HFF-Myc (cell line): Measurements from ENCODE around the gene SHCBP1L.

Experiments
- DNase-seq: peaks from one replicate; pipeline ENCODE4 v3.0.0-alpha.2; 2011; ENCODE audit warnings: low read depth; ENCODE audit errors: extremely low read depth
- H3K4me3 ChIP-seq: replicated peaks from 2 replicates; pipeline ENCODE4 v1.5.1; 2011; ENCODE audit warnings: low read depth, mild to moderate bottlenecking, control low read depth, low read length
- TF ChIP-seq, protein P1 (sequence below): IDR thresholded peaks from 2 replicates; pipeline ENCODE4 v1.5.1; 2012; ENCODE audit warnings: mild to moderate bottlenecking, low read depth, low read length, control low read depth; ENCODE audit errors: missing control alignments

Gene SHCBP1L

DNA sequence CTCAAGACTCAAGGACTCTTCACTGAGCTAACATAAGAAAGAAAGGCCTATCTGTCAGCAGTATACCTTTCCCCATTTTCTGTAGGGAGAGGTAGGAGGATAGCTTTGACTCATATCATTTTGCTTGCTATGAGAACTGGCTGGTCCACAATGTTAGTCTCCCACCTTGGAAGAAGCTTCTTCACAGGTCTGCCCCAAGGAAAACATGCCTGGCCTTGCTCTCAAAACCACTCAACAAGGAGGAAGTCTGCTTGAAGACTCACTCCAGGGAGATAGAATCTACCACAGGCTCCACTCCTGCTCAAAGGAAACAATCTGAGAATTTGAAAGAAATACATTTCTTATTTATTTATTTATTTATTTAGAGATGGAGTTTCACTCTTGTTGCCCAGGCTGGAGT, 40.8 kb upstream of the SHCBP1L start:
- no peak overlapping the region for H3K4me3 ChIP-seq
- TF ChIP-seq, protein P1, sequence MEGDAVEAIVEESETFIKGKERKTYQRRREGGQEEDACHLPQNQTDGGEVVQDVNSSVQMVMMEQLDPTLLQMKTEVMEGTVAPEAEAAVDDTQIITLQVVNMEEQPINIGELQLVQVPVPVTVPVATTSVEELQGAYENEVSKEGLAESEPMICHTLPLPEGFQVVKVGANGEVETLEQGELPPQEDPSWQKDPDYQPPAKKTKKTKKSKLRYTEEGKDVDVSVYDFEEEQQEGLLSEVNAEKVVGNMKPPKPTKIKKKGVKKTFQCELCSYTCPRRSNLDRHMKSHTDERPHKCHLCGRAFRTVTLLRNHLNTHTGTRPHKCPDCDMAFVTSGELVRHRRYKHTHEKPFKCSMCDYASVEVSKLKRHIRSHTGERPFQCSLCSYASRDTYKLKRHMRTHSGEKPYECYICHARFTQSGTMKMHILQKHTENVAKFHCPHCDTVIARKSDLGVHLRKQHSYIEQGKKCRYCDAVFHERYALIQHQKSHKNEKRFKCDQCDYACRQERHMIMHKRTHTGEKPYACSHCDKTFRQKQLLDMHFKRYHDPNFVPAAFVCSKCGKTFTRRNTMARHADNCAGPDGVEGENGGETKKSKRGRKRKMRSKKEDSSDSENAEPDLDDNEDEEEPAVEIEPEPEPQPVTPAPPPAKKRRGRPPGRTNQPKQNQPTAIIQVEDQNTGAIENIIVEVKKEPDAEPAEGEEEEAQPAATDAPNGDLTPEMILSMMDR: no peak
- DNase-seq: no peak

DNA sequence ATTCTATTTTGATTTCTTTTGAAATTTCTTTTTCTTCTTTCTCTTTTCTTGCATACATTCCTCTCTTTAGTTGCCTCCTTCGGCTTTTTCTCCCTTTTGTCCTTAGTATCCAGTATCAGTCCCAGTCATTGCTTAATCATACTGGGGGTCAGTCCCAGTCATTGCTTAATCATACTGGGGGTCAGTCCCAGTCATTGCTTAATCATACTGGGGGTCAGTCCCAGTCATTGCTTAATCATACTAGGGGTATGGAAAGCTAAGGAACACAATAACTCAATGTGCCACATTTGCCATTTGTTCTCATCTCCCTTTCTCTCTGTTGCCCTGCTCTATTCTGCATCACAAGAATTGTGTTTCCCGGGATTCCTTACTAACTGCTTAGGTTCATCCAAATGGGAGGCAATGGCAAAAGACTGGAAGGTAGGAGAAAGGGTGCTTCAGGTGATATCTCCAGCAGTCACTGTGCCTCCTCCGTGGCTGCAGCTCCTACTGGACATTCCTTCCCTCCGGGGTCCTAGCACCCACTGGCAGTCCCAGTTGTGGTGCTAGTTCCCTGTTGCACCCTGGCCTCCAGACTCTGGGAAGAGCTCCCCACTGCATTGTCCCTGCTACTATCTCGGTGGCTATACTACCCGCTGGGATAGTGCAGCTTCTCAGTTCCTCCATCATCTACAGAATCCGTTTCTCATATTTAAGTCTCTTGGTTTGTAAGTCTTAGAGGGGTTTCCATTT, 37.6 kb upstream of the SHCBP1L start:
- H3K4me3 ChIP-seq: no peak overlapping the region

DNA sequence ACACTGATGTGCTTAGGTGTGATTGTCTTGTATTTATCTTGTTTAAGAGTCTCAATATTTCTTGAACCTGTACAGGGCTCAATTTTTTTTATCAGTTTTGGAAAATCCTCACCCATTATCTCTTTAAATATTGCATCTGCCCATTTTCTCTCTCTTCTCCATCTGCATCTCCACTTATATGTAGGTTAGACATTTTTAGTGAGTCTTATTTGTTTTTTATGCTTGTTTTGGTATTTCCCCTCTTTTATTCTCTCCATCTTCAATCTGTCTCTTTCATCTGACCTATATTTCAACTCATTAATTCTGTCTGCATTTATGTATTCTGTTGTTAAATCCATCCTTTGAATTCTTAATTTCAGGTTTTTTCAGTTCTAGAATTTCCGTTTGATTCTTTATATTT, 32.9 kb upstream of the SHCBP1L start:
- TF ChIP-seq, protein P1: no peak
- no peak overlapping the region for H3K4me3 ChIP-seq
- no peak for DNase-seq

More for the DNA sequence above, 37.6 kb upstream of the SHCBP1L start:
- TF ChIP-seq, protein P1: no peak
- no peak for DNase-seq

DNA sequence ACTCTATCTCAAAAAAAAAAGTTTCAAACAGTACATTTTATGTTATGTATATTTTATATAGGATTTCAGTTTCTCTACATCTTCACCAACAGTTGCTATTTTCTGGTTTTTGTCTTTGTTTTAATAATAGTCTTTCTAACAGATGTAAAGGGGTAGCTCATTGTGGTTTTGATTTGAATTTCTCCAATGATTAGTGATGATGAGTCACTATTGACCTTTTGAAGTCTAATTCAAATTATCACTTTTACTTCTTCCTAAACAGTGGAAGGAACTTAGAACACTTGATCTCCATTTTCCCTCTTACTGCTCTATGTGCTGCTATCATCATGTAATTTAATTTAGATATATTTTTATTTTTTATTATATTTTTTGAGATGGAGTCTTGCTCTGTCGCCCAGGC, 31.7 kb upstream of the SHCBP1L start:
- H3K4me3 ChIP-seq: no peak overlapping the region
- TF ChIP-seq, protein P1: no peak
- DNase-seq: no peak

DNA sequence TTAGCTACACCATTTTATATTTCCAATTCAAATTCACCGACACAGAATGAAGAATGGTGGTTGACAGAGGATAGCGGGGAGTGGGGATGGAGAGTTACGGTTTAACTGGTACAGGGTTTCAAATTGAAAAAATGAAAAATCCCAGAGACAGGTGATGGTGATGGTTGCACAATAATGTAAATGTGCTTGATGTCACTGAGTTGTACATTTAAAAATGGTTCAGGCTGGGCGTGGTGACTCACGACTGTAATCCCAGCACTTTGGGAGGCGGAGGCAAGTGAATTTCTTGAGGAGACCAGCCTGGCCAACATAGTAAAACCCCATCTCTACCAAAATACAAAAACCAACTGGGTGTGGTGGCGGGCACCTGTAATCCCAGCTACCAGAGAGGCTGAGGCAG, 31.2 kb upstream of the SHCBP1L start:
- TF ChIP-seq, protein P1: no peak
- H3K4me3 ChIP-seq: no peak overlapping the region
- DNase-seq: no peak

DNA sequence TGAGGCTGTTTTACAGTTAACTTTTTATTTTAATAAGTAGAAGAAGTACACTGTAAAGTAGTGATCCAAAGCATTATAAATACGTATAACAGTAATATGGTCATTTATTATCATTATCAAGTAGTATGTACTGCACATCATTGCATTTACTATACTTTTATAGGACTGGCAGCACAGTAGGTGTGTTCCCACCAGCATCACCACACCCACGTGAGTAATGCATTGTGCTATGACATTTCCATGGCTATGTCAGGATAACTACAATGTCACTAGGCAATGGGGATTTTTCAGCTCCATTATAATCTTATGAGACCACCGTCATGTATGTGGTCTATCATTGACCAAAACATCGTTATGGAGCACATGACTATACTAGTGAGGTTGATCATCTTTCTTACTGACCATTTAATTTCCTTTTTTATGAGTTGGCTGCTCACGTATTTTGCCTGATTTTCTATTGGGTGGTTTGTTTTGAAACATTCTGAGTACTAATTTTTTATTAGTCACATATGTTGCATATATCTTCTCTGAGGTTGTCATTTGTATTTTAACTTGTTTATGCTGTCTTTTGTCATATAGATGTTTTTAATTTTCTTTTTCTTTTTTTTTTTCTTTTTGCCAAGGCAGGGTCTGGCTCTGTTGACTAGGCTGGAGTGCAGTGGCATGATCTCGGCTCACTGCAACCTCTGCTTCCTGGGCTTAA, 25.3 kb upstream of the SHCBP1L start:
- TF ChIP-seq, protein P1: no peak
- H3K4me3 ChIP-seq: no peak overlapping the region
- no peak for DNase-seq
